WTC11 (cell line): Measurements from ENCODE around the gene GORASP1. TPM values are rescaled to one million over a fixed set of nuclear protein-coding genes. Genes with fewer than 3 reads are reported as not detected.

Experiments used
- ATAC-seq: fragments of 200-7000 bp; cut with Tn5 transposase; 2 replicates; pipeline ENCODE4 v1.10.0; 2021; ENCODE audit warnings: mild to moderate bottlenecking, moderate library complexity
- CTCF ChIA-PET: fragments of 300-600 bp; sonication (Branson Sonifier 250); formaldehyde crosslinking; loops from one replicate; lab custom pipeline; 2021; ENCODE audit warnings: antibody characterized with exemption; lab: Charles Lee
- POLR2A ChIA-PET: fragments of 350-600 bp; sonication (Branson Sonifier 250); formaldehyde crosslinking; loops from one replicate; lab custom pipeline; 2021; ENCODE audit warnings: antibody characterized with exemption; lab: Charles Lee
- DNase-seq: peaks from one replicate; pipeline ENCODE4 v3.0.0; 2021; ENCODE audit warnings: low spot score
- H3K27ac Mint-ChIP-seq: 2 replicates; pipeline ENCODE4 v1.8.0; 2021; ENCODE audit warnings: mixed read lengths
- H3K27me3 Mint-ChIP-seq: 2 replicates; pipeline ENCODE4 v1.8.0; 2021; ENCODE audit warnings: low read depth, mild to moderate bottlenecking, moderate library complexity, mixed read lengths
- H3K36me3 Mint-ChIP-seq: 2 replicates; pipeline ENCODE4 v1.8.0; 2021; ENCODE audit warnings: mixed read lengths
- H3K4me1 Mint-ChIP-seq: 2 replicates; pipeline ENCODE4 v1.8.0; 2022; ENCODE audit warnings: mixed read lengths
- H3K4me3 Mint-ChIP-seq: 2 replicates; pipeline ENCODE4 v1.8.0; 2021; ENCODE audit warnings: mild to moderate bottlenecking, moderate library complexity, mixed read lengths
- H3K9me3 Mint-ChIP-seq: 2 replicates; pipeline ENCODE4 v1.8.0; 2021; ENCODE audit warnings: mixed read lengths
- CDX4 ChIP-seq: fragments of 250-450 bp; sonication (Bioruptor Pico); IDR thresholded peaks from 2 replicates; pipeline ENCODE4 v1.9.0; 2021; ENCODE audit warnings: moderate library complexity, mild to moderate bottlenecking, inconsistent platforms, borderline replicate concordance
- FOXP1 ChIP-seq: sonication (generic); formaldehyde crosslinking; IDR thresholded peaks from 2 replicates; pipeline ENCODE4 v1.8.0; 2022; ENCODE audit warnings: missing genetic modification reagents, mild to moderate bottlenecking, moderate library complexity, borderline replicate concordance
- FOXP4 ChIP-seq: sonication (generic); formaldehyde crosslinking; IDR thresholded peaks from 2 replicates; pipeline ENCODE4 v1.8.0; 2022; ENCODE audit warnings: mild to moderate bottlenecking, missing genetic modification reagents
- HMGXB4 ChIP-seq: sonication (generic); formaldehyde crosslinking; IDR thresholded peaks from 2 replicates; pipeline ENCODE4 v1.8.1; 2023; ENCODE audit warnings: mild to moderate bottlenecking, moderate library complexity, missing genetic modification reagents
- MLX ChIP-seq: sonication (generic); formaldehyde crosslinking; IDR thresholded peaks from 2 replicates; pipeline ENCODE4 v1.8.1; 2023; ENCODE audit warnings: mild to moderate bottlenecking, missing genetic modification reagents, moderate library complexity
- NR1H2 ChIP-seq: sonication (generic); formaldehyde crosslinking; IDR thresholded peaks from 2 replicates; pipeline ENCODE4 v1.9.0; 2021; ENCODE audit warnings: mild to moderate bottlenecking, moderate library complexity, missing genetic modification reagents
- NR3C1 ChIP-seq: sonication (generic); formaldehyde crosslinking; conservative IDR thresholded peaks from 2 replicates; pipeline ENCODE4 v1.8.1; 2023; ENCODE audit warnings: low read depth, mild to moderate bottlenecking, missing genetic modification reagents
- SMAD3 ChIP-seq: sonication (generic); formaldehyde crosslinking; IDR thresholded peaks from 2 replicates; pipeline ENCODE4 v1.8.0; 2022; ENCODE audit warnings: missing genetic modification reagents, mild to moderate bottlenecking, borderline replicate concordance
- TCF7 ChIP-seq: sonication (generic); formaldehyde crosslinking; IDR thresholded peaks from 2 replicates; pipeline ENCODE4 v1.8.0; 2022; ENCODE audit warnings: mild to moderate bottlenecking, low read depth, missing genetic modification reagents, moderate library complexity
- TEAD1 ChIP-seq: sonication (generic); formaldehyde crosslinking; IDR thresholded peaks from 2 replicates; pipeline ENCODE4 v1.8.0; 2022; ENCODE audit warnings: mild to moderate bottlenecking, missing genetic modification reagents
- USF2 ChIP-seq: sonication (generic); formaldehyde crosslinking; IDR thresholded peaks from 2 replicates; pipeline ENCODE4 v1.8.1; 2023; ENCODE audit warnings: mild to moderate bottlenecking, missing genetic modification reagents, moderate library complexity
- ZNF121 ChIP-seq: sonication (generic); formaldehyde crosslinking; IDR thresholded peaks from 2 replicates; pipeline ENCODE4 v1.8.0; 2023; ENCODE audit warnings: missing genetic modification reagents
- ZNF263 ChIP-seq: sonication (generic); formaldehyde crosslinking; IDR thresholded peaks from 2 replicates; pipeline ENCODE4 v1.8.1; 2022; ENCODE audit warnings: low read depth, mild to moderate bottlenecking, moderate library complexity, missing genetic modification reagents
- ZNF425 ChIP-seq: fragments of 250-450 bp; sonication (Bioruptor Pico); conservative IDR thresholded peaks from 2 replicates; pipeline ENCODE4 v1.9.0; 2021; ENCODE audit warnings: mild to moderate bottlenecking
- ZNF532 ChIP-seq: fragments of 250-450 bp; sonication (Bioruptor Pico); IDR thresholded peaks from 2 replicates; pipeline ENCODE4 v1.9.0; 2021; ENCODE audit warnings: mild to moderate bottlenecking, borderline replicate concordance
- ZNF671 ChIP-seq: fragments of 250-450 bp; sonication (Bioruptor Pico); IDR thresholded peaks from 2 replicates; pipeline ENCODE4 v1.8.0; 2021; ENCODE audit warnings: mild to moderate bottlenecking
- total RNA-seq: library from RNA; stranded (reverse); gene quantifications from 3 replicates; pipeline ENCODE4 v1.2.3, GENCODE V29; 2021

Gene GORASP1
- total RNA-seq, 1 experiment from 2014 or later: 47.4 TPM

GRCh38 chr3:39106281-39106811, 1.1 kb downstream of the GORASP1 start (continued):
- no peak for TF ChIP-seq NR3C1 (CRISPR knock-in tag)
- no peak for TF ChIP-seq USF2 (CRISPR knock-in tag)
- TF ChIP-seq CDX4 (CRISPR knock-in tag): no peak
- TF ChIP-seq FOXP4: no peak
- no peak for TF ChIP-seq SMAD3 (CRISPR knock-in tag)
- no peak for TF ChIP-seq FOXP1 (CRISPR knock-in tag)

GRCh38 chr3:39105687-39106063, 1.8 kb downstream of the GORASP1 start:
- CTCF ChIA-PET: interaction anchor here (1.0 to 3.0 kb wide), 5 partner anchors 20 to 186 kb away, joined by 4 to 37 read pairs (median 6); no protein-coding TSS in a partner anchor
- POLR2A ChIA-PET: interaction anchor here (1.2 kb wide), 1 partner anchor 72 kb away, joined by 3 read pairs; no protein-coding TSS in a partner anchor
- ATAC-seq (no peak), DNase-seq (no peak)
- TF ChIP-seq ZNF532 (no peak), ZNF425 (CRISPR knock-in tag) (no peak), ZNF121 (CRISPR knock-in tag) (no peak), MLX (no peak), HMGXB4 (CRISPR knock-in tag) (no peak), TEAD1 (CRISPR knock-in tag) (no peak), ZNF671 (CRISPR knock-in tag) (no peak), NR1H2 (CRISPR knock-in tag) (no peak), TCF7 (CRISPR knock-in tag) (no peak), ZNF263 (CRISPR knock-in tag) (no peak)
- Mint-ChIP-seq H3K36me3 (peaks cover 3% of the 10 kb centered on the region; the same call in 1 of the 2 replicates), H3K27ac (no peak overlapping the region), H3K9me3 (no peaks in the 10 kb centered on the region), H3K4me1 (peaks cover 23% of the 10 kb centered on the region), H3K4me3 (peak overlapping the region; percentile 89), H3K27me3 (peaks cover 16% of the 10 kb centered on the region)
